ENCODE results near the gene BCAP31.

DNA sequence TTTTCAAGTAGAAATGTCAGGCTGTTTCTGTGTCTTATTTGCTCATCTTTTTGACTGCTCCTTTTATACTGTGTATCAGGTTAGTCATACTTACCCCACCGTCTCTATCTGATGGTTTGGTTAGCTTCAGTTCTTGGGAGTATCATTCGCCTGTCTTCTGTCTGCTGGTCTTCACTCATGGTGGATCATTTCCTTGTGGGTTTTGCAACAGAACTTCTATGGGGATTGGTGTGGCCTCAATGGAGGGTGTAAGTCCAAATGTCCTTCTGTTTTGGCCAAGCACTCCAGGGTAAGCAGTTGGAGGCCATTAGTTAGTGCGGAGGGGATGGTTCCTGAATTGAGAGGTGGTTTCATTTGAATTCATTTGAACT, 7.6 kb upstream of the BCAP31 start:
- TF ChIP-seq, protein P1, sequence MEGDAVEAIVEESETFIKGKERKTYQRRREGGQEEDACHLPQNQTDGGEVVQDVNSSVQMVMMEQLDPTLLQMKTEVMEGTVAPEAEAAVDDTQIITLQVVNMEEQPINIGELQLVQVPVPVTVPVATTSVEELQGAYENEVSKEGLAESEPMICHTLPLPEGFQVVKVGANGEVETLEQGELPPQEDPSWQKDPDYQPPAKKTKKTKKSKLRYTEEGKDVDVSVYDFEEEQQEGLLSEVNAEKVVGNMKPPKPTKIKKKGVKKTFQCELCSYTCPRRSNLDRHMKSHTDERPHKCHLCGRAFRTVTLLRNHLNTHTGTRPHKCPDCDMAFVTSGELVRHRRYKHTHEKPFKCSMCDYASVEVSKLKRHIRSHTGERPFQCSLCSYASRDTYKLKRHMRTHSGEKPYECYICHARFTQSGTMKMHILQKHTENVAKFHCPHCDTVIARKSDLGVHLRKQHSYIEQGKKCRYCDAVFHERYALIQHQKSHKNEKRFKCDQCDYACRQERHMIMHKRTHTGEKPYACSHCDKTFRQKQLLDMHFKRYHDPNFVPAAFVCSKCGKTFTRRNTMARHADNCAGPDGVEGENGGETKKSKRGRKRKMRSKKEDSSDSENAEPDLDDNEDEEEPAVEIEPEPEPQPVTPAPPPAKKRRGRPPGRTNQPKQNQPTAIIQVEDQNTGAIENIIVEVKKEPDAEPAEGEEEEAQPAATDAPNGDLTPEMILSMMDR (IDR thresholded peaks at IDR 0.05), result no peak
- TF ChIP-seq SIN3A (IDR thresholded peaks at IDR 0.05; ENCODE audit: borderline replicate concordance, insufficient read depth, low read depth, low read length), result no peak

All from Panc1 (cell line).